ENCODE results near the gene S1PR5.
"Not testable (repeated sequence)": the region's sequence is repeated elsewhere in the genome, so short reads cannot be mapped to it uniquely, and the experiment has no call there.

Gene S1PR5, protein sequence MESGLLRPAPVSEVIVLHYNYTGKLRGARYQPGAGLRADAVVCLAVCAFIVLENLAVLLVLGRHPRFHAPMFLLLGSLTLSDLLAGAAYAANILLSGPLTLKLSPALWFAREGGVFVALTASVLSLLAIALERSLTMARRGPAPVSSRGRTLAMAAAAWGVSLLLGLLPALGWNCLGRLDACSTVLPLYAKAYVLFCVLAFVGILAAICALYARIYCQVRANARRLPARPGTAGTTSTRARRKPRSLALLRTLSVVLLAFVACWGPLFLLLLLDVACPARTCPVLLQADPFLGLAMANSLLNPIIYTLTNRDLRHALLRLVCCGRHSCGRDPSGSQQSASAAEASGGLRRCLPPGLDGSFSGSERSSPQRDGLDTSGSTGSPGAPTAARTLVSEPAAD

DNA sequence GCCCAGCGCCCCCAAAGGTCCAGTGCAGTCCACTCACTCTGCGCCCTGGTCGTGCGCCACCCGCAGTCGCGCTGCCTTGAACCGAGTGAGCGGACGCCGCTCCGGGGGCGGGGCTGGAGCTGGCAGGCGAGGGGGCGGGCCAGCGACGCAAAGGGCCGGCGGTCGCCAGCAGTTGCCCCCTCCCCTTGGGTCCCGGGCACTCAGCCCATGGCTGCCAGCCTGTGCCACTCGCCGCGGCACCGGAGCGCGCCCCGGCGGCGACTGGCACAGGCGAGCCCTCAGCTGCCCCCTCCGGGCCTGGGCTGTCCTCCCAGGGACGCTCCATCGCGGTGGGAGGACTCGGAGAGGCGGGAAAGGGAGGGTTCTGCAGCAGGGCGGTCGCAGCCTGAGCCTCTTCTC lies at the start of gene S1PR5:
TSS of gene S1PR5 (minus strand) at position 87 of the 399 bp plus-strand sequence. CDS start 2,436 bp downstream, outside the sequence.
- DNase-seq: no peak

DNA sequence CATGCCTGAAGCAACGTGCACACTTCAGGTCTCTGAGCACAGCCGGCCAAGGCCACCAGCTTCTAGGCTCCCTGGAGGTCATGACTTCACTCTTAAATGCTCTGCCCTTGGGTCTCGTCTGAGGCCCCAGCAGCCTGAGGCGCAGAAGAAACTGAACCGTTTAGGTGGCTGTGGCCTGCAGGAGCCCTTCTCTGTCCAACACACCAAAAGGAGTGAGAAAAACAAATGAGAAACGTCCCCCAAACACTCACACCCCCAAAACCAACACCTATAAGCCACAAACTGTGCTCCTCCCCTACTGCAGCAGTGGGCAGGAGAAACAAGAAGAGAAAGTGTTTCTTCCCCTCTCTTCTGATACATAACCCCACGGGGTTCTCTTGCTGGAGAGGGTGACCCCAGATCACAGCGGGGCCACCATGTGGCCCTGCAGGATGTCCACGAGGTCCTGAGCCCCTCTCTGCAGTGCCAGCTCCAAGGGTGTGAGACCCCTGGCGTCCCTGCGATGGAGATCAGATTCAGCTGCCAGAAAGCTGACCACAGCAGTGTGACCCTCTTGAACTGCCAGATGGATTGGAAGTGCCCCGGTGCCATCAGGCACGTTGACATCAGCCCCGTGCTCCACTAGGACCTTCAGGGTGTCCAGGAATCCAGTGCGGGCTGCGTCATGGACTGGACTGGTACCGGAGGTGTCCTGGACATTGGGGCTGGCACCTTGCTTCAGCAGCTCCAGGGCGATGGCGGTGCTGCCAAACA lies 49.6 kb upstream of the S1PR5 start:
- peak; percentile 76 for DNase-seq

DNA sequence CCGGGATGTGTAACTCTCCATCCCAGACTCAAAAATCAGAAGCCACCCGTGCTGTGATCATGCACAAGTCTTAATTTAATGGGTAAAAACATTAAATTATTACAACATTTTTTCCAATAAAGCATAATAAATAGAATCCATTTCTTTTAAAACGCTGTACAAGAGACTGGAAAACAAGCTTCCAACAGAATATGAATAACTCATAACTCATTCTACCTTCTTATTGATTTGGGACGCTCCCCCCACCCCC lies 49.1 kb upstream of the S1PR5 start:
- DNase-seq: no peak

DNA sequence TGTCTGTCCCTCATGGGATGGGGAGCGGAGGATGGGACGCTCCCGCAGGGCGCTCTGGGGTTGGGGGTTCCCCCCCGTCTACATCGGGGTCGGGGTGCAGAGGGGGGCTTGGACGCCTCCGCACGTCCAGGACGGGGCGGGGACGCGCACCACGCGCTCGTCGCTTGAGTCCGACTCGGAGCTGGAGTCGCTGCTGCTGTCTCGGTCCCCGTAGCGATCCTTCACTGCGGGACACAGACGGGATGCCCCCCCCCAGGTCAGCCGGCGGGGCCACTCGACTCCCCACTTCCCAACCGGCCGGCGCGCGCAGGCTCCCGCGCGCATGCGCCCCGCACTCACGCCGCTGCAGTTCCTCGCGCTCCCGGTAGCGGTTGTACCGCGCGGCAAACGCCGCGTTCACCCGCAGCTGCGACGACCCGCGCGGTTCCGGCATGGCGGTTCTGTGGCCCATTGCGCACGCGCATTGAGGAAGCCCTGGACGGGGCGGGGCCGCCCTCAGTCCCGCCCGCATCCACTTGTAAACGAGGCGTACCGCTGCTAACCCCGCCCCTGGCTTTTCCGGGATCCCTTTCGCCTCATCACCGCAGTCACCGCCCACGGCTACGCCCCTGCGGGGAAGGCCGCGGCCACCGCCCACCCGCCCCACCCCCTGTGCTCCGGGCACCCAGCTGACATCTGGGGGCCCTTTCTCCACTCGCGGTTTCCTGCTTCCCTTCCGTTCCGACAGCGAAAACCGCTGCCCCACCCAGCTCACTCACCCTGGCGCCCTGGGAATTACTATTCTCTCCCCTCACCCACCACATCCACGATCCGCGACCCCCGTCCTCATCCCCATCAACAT lies 48.5 kb upstream of the S1PR5 start, which contains the start of gene KRI1:
TSS of gene KRI1 (minus strand) at position 444 of the 841 bp plus-strand sequence. CDS start at position 433, 11 bp downstream.
- peak; percentile 99 for DNase-seq

DNA sequence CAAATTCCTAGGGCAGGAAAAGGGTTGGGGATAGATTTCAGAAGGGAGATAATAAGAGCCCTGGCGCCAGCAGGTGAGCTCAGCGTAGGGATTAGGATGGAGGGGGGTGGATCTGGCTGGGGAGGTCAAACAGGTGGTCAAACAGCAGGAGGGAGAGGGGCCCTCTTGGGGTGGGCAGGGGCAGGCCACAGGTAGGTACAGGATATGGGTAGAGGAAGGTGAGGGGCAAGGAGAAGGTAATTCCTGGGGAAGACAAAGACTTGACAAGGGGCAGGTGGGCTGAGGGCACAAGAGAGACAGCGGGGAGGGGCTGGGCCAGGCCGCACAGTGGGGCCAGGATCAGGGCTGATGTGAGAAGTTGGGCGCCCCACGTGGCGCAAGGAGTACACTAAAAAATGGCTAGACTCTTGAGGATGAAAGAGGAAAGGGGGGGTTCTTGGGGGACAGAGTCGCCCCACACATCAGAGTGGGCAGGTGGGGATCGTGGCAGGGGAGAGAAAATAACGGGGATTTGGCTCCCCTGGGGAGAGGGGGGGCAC lies 47.9 kb upstream of the S1PR5 start:
- peak; percentile 76 for DNase-seq

DNA sequence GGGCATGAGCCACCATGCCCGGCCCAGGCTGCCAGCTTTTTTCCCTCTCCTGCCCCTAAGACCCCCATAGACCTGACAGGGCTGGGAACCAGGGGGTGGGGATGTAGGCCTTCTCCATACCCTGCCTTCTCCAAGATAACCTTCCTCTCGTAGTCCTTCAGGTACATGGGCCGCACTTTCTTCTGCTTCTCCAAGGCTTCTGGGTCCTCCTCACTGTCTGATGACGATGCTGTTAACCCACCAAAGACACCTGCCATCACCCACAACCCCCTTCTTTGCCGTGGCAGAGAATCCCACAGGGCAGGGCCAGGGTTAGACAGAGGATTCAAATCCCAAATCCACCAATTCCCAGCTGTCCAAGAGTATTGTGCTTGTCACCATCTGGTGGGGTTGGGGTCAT lies 45.4 kb upstream of the S1PR5 start:
- no peak for DNase-seq

DNA sequence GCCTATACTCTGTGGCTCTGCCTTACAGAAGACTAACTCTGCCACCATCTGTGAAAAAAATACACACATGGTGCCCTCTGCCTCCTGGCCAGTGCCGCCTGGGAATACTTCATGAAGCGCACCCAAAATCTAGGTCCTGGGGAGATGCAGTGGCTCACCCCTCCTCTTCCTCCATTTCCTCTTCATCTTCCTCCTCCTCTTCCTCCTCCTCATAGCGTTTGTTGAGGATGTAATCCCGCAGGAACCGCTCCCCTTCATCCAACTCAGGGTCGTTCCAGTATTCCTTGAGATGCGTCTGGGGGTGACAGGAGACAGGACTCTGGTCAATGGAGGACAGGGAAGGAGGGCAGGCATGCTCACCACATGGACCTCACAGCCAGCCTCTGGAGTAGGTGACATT lies 42.9 kb upstream of the S1PR5 start:
- no peak for DNase-seq

DNA sequence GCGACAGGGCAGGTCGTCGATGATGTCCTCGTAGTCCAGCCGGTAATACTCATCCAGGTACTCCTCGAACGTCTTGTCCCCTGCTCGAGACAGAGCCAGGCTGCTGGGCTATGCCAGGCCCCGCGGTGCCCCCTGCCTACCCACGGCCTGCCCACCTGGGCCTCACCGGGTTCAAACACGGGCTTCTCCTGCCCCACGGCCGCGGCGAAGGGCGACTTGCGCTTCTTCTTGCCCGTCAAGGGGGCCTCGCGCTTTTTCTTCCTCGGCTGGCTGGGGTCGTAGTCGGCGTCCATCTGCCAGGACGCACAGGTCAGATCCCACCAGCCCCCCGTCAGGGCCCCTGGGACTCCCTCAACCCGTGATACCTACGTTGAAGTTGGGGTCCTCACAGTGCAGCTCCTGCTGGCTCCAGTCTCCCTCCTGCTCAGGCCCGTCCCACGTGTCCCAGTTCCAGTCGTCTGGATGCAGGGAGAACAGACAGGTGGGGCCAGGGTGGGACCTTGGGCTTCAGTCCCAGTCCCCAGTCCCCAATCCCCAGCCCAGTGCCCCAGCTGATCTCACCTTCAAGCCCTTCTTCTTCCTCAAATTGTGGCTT lies 40.5 kb upstream of the S1PR5 start:
- no peak for DNase-seq

DNA sequence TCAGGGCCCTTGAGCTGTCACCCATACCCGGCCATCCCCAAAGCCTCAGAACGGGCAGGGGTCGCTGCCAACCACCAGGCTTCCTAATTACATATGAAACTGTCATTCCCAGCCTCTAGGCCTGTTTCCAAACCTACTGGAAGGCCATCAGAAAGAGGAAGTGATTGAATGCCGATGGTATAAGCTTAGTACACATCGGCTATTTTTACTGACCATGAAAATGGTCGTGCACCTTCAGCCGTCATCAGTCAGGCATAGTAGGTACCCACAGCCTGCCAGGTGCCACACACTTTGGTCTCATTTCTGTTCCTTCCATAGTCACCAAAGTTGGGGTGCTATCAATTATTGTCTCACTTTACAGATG lies 38.3 kb upstream of the S1PR5 start:
- no peak for DNase-seq

DNA sequence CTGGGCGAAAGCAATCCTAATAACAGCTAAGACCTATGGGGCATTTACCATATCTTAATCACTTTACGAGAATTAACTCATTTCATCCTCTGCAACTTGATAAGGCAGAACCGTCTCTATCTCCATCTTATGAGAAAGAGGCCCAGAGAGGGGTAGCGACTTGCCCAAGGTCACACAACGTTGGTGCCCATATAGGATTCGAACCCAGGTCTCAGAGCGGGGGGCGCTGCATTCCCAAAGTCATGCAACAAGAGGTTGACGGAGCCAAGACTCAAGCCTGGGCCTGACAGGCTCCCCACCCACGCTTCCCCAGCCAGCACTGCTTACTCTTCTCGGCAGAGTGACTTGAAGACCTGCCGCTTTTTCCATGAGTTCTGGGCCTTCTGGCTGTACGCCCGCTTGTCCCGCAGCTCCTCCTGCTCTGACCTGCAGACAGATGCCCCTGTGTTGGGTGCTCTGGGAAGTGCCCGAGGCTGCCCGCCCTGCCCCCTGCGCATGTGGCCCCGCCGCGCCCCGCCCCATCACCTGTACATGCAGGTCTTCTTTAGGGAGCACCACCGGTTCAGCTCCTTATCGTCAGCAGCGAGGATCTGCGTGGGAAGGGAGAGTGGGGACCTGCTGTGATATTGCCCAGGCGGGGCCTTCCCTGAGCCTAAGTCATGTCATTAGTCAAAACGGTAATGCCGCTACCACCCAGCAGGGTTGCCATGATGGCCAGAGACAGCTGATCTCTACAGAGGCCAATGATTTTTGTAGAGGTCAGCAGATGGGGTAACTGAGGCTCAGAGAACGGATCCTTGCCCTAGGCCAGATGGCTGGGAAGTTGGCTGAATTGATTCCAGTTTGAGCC lies 37.7 kb upstream of the S1PR5 start:
- peak; percentile 45 for DNase-seq

DNA sequence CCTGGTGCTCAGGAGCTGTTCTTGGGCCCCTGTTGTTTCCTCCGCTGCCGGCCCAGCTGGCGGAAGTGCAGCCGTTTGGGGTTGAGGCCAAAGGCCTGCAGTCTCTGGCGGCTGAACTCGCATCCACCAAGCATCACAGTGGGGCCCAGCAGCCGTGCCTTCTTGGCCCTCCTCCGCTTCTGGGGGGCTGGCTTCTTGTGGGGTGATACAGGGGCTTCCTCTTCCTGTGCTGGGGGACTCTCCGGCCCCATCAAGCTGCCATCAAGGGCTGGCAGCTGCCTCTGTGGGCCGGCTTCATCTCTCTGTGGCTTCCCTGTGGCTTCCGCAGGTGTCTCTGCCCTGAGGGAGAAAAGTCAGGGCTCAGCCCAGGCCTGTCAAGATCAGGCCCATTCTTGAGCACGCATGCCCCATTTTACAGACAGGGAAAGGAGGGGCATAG lies 36.7 kb upstream of the S1PR5 start:
- peak; percentile 39 for DNase-seq

DNA sequence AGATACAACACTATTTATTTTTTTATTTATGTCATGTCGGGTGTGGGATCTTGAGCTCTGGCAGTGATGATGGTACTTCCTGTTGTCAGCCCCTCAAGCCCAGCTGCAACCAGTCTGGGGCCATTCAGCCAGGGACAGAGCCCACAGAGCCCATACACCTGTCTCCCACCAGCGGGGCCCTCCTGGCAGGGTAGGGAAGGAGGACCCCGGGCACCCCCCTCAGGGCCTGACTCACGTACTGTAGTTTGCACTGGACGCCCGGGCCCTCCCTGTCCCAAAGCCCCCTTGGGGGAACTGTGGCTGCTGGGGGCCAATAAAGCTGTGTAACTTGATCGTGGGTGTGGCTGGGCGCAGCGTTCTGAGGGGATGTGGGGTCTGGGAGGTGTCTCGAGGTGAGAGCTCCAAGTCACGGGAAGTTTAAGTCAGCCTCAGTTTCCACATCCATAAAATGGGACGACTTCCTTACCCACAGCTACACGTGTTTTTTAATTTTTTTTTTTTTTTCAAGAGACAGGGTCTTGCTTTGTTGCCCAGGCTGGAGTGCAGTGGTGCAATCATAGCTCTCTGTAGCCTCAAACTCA lies 35.9 kb upstream of the S1PR5 start:
- no peak for DNase-seq

DNA sequence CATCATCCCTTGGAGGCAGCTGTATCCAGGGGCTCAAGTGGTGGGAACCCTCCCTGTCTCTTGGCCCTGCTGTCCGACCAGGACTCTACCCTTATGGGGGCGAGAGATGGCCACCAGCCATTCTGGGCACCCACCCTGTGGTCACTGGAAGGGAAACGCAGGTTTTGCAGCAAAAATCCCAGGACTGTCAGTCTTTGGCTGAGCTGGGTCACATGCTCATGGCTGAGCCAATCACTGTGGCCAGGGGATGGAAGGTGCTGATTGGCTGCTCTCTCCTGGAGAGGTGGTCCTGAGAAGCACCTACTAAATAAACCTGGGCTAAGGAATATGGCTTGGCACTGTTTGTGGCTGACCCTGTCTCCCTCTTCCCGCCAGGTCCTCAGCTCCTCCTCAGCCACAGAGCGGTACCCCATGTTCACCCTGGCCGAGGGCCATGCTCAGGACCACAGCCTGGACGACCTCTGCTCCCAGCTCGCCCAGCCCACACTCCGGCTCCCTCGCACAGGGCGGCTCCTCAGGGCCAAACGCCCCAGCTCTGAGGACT lies 35.3 kb upstream of the S1PR5 start:
- peak; percentile 56 for DNase-seq

DNA sequence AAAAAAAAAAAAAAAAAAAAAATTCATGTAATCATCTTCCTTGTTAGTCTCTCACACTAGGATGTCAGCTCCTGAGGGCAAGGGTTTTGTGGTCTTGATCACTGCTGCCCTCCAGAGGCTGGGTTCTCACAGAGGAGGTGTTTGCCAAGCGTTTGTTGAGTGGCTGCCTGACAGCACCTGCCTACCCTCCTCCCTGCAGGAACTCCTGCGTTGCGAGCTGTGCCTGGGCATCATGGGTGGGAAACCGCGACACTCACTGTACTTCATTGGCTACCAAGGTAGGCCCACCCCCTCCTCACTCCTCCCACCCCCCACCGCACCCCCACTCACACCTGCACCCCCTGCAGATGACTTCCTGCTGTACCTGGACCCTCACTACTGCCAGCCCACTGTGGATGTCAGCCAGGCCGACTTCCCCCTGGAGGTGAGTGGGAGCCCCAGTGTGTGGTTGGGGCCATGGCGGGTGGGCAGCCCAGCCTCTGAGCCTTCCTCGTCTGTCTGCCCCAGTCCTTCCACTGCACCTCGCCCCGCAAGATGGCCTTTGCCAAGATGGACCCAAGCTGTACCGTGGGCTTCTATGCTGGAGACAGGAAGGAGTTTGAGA lies 34.6 kb upstream of the S1PR5 start:
- peak; percentile 65 for DNase-seq

DNA sequence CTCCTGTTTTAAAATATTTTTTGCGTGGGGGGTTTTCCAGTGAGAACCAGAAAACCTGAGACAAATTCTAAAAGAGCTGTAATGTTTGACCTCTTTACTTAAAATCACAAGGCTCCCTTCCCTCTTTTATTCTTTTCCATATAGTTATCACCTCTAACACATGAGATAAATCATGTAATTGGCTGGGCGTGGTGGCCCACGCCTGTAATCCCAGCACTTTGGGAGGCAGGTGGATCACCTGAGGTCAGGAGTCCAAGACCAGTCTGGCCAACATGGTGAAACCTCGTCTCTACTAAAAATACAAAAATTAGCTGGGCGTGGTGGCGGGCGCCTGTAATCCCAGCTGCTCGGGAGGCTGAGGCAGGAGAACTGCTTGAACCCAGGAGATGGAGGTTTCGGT lies 33.8 kb upstream of the S1PR5 start:
- not testable (repeated sequence) for DNase-seq

DNA sequence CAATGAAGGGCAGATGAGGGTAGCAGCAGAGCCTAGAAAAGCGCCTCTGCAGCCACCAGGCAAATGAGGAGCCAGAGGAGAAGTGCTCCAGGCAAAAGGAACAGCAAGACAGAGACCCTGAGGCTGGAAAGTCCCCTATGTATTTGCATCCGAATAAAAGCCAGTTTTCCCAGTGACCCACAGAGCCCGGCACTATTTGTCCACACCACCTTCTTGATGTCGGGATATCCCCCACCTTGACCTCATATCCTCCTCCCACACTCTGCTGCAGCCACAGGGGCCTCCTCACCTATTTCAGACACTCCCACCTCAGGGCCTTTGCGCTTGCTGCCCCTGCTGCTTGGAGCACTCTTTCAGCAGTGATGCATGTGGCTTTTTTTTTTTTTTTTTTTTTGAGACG lies 33.1 kb upstream of the S1PR5 start:
- DNase-seq: no peak

DNA sequence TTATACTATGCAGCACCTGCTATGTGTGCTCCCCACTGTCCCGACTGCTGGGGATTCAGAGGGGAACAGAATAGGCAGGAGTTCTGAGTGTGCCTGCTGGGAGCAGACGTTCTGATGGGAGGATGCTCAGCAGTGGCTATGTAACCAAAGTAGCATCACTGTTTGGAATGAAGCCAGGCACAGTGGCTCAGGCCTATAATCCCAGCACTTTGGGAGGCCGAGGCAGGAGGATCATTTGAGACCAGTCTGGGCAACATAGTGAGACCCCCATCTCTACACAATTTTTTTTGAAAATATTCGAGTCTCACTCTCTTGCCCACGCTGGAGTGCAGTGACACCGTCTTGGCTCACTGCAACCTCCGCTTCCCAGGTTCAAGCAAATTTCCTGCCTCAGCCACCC lies 32.5 kb upstream of the S1PR5 start:
- DNase-seq: no peak

DNA sequence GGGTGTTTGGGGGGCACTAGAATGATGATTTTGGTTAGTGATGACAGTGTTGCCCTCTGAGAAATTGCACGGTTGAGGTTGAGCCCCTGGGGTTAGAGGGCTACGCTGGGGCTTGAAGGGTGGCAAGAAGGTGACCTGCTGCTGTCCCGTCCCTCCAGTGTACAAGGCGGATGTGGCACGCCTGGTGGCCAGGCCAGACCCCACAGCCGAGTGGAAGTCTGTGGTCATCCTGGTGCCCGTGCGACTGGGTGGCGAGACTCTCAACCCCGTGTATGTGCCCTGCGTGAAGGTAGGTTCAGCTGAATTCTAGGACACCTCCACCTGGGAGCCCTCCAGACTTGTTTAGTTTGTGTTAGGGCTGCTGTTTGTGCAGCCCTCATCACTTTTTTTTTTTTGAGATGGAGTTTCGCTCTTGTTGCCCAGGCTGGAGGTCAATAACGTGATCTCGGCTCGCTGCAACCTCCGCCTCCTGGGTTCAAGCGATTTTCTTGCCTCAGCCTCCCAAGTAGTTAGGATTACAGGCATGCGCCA lies 31.6 kb upstream of the S1PR5 start:
- DNase-seq: no peak

DNA sequence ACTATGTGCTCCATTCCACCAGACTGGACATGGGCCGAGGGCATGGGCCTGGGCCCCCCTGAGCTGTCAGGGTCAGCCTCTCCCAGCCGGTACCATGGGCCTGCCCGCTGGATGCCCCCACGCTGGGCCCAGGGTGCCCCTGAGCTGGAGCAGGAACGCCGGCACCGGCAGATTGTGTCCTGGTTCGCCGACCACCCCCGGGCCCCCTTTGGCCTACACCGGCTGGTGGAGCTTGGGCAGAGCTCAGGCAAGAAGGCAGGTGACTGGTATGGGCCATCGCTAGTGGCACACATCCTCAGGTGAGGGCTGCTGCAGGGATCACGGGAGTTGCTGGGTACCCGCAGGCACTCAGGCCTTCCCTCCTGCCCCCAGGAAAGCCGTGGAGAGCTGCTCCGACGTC lies 29.6 kb upstream of the S1PR5 start:
- no peak for DNase-seq

DNA sequence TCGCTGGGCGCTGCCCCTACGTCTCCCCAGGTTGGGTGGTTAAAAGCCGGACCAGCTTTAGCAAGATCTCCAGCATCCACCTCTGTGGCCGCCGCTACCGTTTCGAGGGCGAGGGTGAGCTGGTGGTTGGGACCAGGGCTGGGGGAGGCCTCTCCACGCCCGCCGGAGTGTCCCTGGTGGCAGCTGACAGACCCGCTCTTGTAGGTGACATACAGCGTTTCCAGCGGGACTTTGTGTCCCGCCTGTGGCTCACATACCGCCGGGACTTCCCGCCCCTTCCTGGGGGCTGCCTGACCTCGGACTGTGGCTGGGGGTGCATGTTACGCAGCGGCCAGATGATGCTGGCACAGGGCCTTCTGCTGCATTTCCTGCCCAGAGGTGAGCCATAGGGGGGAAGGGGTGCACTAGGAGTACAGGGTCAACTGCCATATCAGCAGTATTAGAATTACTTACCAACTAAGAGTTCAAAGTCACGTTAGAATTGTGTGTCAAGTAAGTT lies 27.6 kb upstream of the S1PR5 start:
- DNase-seq: no peak

All from activated CD4-positive, alpha-beta T cell treated with anti-CD3 and anti-CD28 coated beads for 48 hours (primary cell).